Endothelial cell of umbilical vein (primary cell): ENCODE measurements around the gene CYB5R2.

Experiments
- CTCF ChIP-seq, 2 donors: IDR thresholded peaks; 1 replicate in 1 of 2; 2 replicates in 1 of 2; pipeline ENCODE4 v1.5.1; 2011; ENCODE audit warnings: low read length in 2 of 2, mild to moderate bottlenecking in 2 of 2, moderate library complexity in 2 of 2, control low read depth in 1 of 2, inconsistent platforms in 1 of 2, low read depth in 1 of 2; ENCODE audit not compliant: insufficient read depth in 1 of 2; ENCODE audit errors: extremely low read depth in 1 of 2
- EZH2 ChIP-seq: IDR thresholded peaks from 2 replicates; pipeline ENCODE4 v1.6.1; 2012; ENCODE audit warnings: borderline replicate concordance, low read depth, mild to moderate bottlenecking, moderate library complexity, low read length, inconsistent platforms; ENCODE audit not compliant: severe bottlenecking
- FOS ChIP-seq: IDR thresholded peaks from 2 replicates; pipeline ENCODE4 v1.6.1; 2011; ENCODE audit warnings: mild to moderate bottlenecking, low read length, moderate library complexity, borderline replicate concordance; ENCODE audit not compliant: insufficient read depth
- GATA2 ChIP-seq: IDR thresholded peaks from 2 replicates; pipeline ENCODE4 v1.7.0; 2011; ENCODE audit warnings: low read depth, mild to moderate bottlenecking, moderate library complexity, mixed read lengths, low read length; ENCODE audit not compliant: insufficient read length, insufficient read depth
- JUN ChIP-seq: IDR thresholded peaks from 2 replicates; pipeline ENCODE4 v1.6.1; 2011; ENCODE audit warnings: borderline replicate concordance, low read depth; ENCODE audit not compliant: insufficient read length, insufficient read depth
- MAX ChIP-seq: IDR thresholded peaks from 2 replicates; pipeline ENCODE4 v1.6.1; 2011; ENCODE audit not compliant: insufficient read depth, insufficient read length
- MYC ChIP-seq: IDR thresholded peaks from one replicate; pipeline ENCODE4 v1.6.1; 2011; ENCODE audit warnings: mild to moderate bottlenecking, low read depth, low read length
- POLR2A ChIP-seq: IDR thresholded peaks from 2 replicates; pipeline ENCODE4 v1.6.1; 2012; ENCODE audit warnings: low read depth, mild to moderate bottlenecking, control low read depth, low read length
- POLR2AphosphoS5 ChIP-seq: IDR thresholded peaks from 2 replicates; pipeline ENCODE4 v1.6.1; 2012; ENCODE audit warnings: low read depth, mild to moderate bottlenecking, control low read depth, low read length, moderate library complexity; ENCODE audit not compliant: insufficient read depth

GRCh38 chr11:7696424-7696823 lies 23.1 kb upstream of the CYB5R2 start:
- TF ChIP-seq CTCF (IDR thresholded peaks at IDR 0.05; ENCODE audit: extremely low read depth in 1 of 2, insufficient read depth in 1 of 2, low read depth in 1 of 2, low read length in 2 of 2), result no peak
- TF ChIP-seq POLR2A, result no peak
- no peak for TF ChIP-seq EZH2
- TF ChIP-seq POLR2AphosphoS5, result no peak
- no peak for TF ChIP-seq MAX
- TF ChIP-seq JUN, result no peak
- no peak for TF ChIP-seq MYC
- no peak for TF ChIP-seq FOS
- TF ChIP-seq GATA2, result no peak
